ENCODE data around the gene TTC39C. TPM values are rescaled to one million over a fixed set of nuclear protein-coding genes. Genes with fewer than 3 reads are reported as not detected.

The TTC39C gene
- total and polyA plus RNA-seq, 2 experiments from 2014 or later, result 23.9 to 41.6 TPM

DNA sequence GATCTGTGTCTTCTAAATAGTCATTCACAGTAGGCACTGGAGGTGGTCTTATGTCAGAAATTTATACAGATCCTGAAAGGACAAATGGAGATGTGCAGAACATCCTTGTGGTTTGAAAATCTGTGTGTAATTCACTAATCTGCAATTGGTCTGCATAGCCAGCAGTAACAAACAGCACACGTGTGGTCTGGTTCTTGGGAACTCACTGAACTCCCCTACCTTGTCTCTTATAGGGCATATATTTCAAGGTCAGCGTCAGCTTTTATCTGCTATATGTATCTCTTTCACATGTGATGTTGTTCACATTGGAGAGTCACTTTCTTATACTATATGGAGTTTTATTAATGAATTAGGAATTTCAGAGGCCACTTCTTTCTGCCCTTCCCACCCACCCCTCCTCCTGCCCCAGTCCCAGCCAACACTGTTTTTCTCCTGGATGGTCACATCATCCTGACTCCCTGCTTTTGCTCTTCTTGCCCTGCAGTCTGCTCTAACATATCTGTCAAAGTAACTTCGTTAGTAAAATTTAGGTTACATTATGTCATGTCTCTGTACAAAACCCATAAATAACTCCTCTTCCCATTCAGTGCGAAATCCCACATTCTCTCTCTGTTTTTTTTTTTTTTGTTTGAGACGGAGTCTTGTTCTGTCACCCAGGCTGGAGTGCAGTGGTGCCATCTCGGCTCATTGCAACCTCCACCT, 88.9 kb downstream of the TTC39C start:
- Histone ChIP-seq H3K4me1 (ENCODE audit: insufficient read depth) (no peaks in the 10 kb centered on the region), H3K27me3 (no peaks in the 10 kb centered on the region), H3K27ac (no peak overlapping the region), H3K9me3 (ENCODE audit: low read depth) (no peaks in the 10 kb centered on the region), H3K4me3 (no peak overlapping the region), H3K9me2 (replicated peaks; ENCODE audit: insufficient read depth) (no peaks in the 10 kb centered on the region), H3K79me2 (no peaks in the 10 kb centered on the region), H4K20me1 (ENCODE audit: insufficient read depth, poor library complexity, severe bottlenecking) (no peaks in the 10 kb centered on the region), H3K36me3 (replicated peaks; ENCODE audit: insufficient read depth, low read depth) (no peaks in the 10 kb centered on the region), H3K4me2 (no peak overlapping the region), H2AFZ (no peak overlapping the region)
- no peak for DNase-seq (ENCODE audit: low spot score)
- 70% methylated on average over 6 of the region's 6 CpGs for WGBS (ENCODE audit: low lambda C conversion rate, missing lambda C conversion rate)
- TF ChIP-seq EZH2phosphoT487 (IDR thresholded peaks at IDR 0.05; ENCODE audit: low read depth, severe bottlenecking, unreplicated experiment) (no peak), EZH2 (IDR thresholded peaks at IDR 0.05; ENCODE audit: borderline replicate concordance) (no peak)
- TF ChIP-seq, protein P1, sequence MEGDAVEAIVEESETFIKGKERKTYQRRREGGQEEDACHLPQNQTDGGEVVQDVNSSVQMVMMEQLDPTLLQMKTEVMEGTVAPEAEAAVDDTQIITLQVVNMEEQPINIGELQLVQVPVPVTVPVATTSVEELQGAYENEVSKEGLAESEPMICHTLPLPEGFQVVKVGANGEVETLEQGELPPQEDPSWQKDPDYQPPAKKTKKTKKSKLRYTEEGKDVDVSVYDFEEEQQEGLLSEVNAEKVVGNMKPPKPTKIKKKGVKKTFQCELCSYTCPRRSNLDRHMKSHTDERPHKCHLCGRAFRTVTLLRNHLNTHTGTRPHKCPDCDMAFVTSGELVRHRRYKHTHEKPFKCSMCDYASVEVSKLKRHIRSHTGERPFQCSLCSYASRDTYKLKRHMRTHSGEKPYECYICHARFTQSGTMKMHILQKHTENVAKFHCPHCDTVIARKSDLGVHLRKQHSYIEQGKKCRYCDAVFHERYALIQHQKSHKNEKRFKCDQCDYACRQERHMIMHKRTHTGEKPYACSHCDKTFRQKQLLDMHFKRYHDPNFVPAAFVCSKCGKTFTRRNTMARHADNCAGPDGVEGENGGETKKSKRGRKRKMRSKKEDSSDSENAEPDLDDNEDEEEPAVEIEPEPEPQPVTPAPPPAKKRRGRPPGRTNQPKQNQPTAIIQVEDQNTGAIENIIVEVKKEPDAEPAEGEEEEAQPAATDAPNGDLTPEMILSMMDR (IDR thresholded peaks at IDR 0.05; ENCODE audit: poor library complexity), result no peak

DNA sequence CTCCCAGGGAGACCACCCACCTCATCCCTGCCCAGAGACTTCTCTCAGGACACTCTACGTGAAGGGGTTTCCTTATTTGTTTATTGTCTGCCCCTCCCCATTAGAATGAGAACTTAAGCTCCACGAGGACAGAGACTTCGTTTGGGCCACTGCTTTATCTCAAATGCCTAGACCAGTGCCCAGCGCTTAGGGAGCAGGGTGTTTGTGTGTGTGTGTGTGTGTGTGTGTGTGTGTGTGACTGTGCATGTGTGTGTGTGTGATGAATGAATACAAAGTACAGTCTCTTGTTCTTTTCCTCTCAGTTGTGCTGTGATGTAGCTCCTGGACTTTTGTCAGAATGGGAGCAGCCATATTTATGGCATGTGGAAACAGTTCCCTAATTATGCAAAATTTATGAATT, 89.9 kb downstream of the TTC39C start:
- H4K20me1 ChIP-seq (ENCODE audit: insufficient read depth, poor library complexity, severe bottlenecking), result no peaks in the 10 kb centered on the region
- no peak overlapping the region for H3K27ac ChIP-seq
- no peaks in the 10 kb centered on the region for H3K79me2 ChIP-seq
- TF ChIP-seq, protein P1 (IDR thresholded peaks at IDR 0.05; ENCODE audit: poor library complexity), result no peak
- TF ChIP-seq EZH2 (IDR thresholded peaks at IDR 0.05; ENCODE audit: borderline replicate concordance), result no peak
- no peaks in the 10 kb centered on the region for H3K27me3 ChIP-seq
- 65% methylated on average over 4 of the region's 4 CpGs for WGBS (ENCODE audit: low lambda C conversion rate, missing lambda C conversion rate)
- no peak overlapping the region for H3K4me3 ChIP-seq
- H3K9me3 ChIP-seq (ENCODE audit: low read depth), result no peaks in the 10 kb centered on the region
- no peak overlapping the region for H3K4me2 ChIP-seq
- H3K4me1 ChIP-seq (ENCODE audit: insufficient read depth), result no peaks in the 10 kb centered on the region
- H3K9me2 ChIP-seq (replicated peaks; ENCODE audit: insufficient read depth), result no peaks in the 10 kb centered on the region
- no peak for DNase-seq (ENCODE audit: low spot score)
- no peaks in the 10 kb centered on the region for H3K36me3 ChIP-seq (replicated peaks; ENCODE audit: insufficient read depth, low read depth)
- H2AFZ ChIP-seq, result no peak overlapping the region

- no peaks in the 10 kb centered on the region for H3K79me2 ChIP-seq
- no peaks in the 10 kb centered on the region for H3K27me3 ChIP-seq
- no peak for DNase-seq (ENCODE audit: low spot score)
- H3K4me2 ChIP-seq, result no peak overlapping the region
- no peak overlapping the region for H3K4me3 ChIP-seq
- no peaks in the 10 kb centered on the region for H4K20me1 ChIP-seq (ENCODE audit: insufficient read depth, poor library complexity, severe bottlenecking)
- TF ChIP-seq, protein P1 (IDR thresholded peaks at IDR 0.05; ENCODE audit: poor library complexity), result no peak
- TF ChIP-seq EZH2phosphoT487 (IDR thresholded peaks at IDR 0.05; ENCODE audit: low read depth, severe bottlenecking, unreplicated experiment) (no peak), EZH2 (IDR thresholded peaks at IDR 0.05; ENCODE audit: borderline replicate concordance) (no peak)
- no peaks in the 10 kb centered on the region for H3K9me2 ChIP-seq (replicated peaks; ENCODE audit: insufficient read depth)
- H3K4me1 ChIP-seq (ENCODE audit: insufficient read depth), result peaks cover 4% of the 10 kb centered on the region
- no peaks in the 10 kb centered on the region for H3K9me3 ChIP-seq (ENCODE audit: low read depth)
- no peaks in the 10 kb centered on the region for H3K36me3 ChIP-seq (replicated peaks; ENCODE audit: insufficient read depth, low read depth)
- 70% methylated on average over 1 of the region's 1 CpG for WGBS (ENCODE audit: low lambda C conversion rate, missing lambda C conversion rate)
- no peak overlapping the region for H3K27ac ChIP-seq
- H2AFZ ChIP-seq, result no peak overlapping the region
Observed at GRCh38 chr18:24108641-24109040, 94.1 kb downstream of the TTC39C start.
